Pancreas (tissue), 10 donors: ENCODE data around the gene LBX1. TPM values are rescaled to one million over a fixed set of nuclear protein-coding genes. Genes with fewer than 3 reads are reported as not detected.

ENCODE experiments used
- ATAC-seq, 4 donors: fragments of 200-7000 bp; cut with Tn5 transposase; one replicate each; pipeline versions ENCODE4 v1.8.0 to v1.9.1; 2020; ENCODE audit warnings: mild to moderate bottlenecking in 4 of 4, moderate library complexity in 4 of 4
- DNase-seq, 6 donors: peaks; one replicate each; pipeline ENCODE4 v3.0.0-alpha.2; 2020
- FAIRE-seq: peaks from 2 replicates; lab custom pipeline; 2012; peaks lifted over from hg19 to GRCh38; lab: Jason Lieb, UNC
- H3K27ac ChIP-seq, 4 donors: fragments of 200-600 bp; sonication (generic); 1 replicate in 3 of 4; 2 replicates in 1 of 4; pipeline versions ENCODE4 v1.5.0 to v1.8.0; 2020
- H3K27me3 ChIP-seq, 4 donors: fragments of 200-600 bp; one replicate each; pipeline ENCODE4 v1.8.0; 2021
- H3K36me3 ChIP-seq, 3 donors: fragments of 200-600 bp; sonication (generic) in 1 of 3; one replicate each; pipeline versions ENCODE4 v1.5.0 to v1.8.0; 2020 to 2021
- H3K4me1 ChIP-seq, 3 donors: fragments of 200-600 bp; one replicate each; pipeline ENCODE4 v1.8.0; 2021
- H3K4me3 ChIP-seq, 4 donors: fragments of 200-600 bp; sonication (generic) in 2 of 4; one replicate each; pipeline versions ENCODE4 v1.5.0 to v1.8.0; 2020 to 2021
- H3K9me3 ChIP-seq, 4 donors: fragments of 200-600 bp; one replicate each; pipeline ENCODE4 v1.8.0; 2021
- WGBS, 2 donors: extraction: QIAGEN DNeasy Blood & Tissue Kit; methylation state at CpG; one replicate each; pipeline ENCODE4 v1.1.7; 2013; 5-methylcytosine and 5-hydroxymethylcytosine counted together
- intact Hi-C, 3 donors: fragments of 100-400 bp; cut with DNase I; formaldehyde crosslinking; loops; one replicate each; pipeline versions ENCODE4 v1.11.1 to v1.14.2; 2022
- polyA plus RNA-seq, 2 donors: library from polyadenylated mRNA; stranded (reverse); fragments of 200-250 nt; gene quantifications; one replicate each; pipeline ENCODE4 v1.2.3, GENCODE V29; 2013
- total RNA-seq, 6 donors: library from RNA; stranded (reverse); fragmentation: NEBNext Ultra II Directional in 4 of 6; extraction: Animal tissue kit (Norgen Biotek cat#: 25700) in 4 of 6; gene quantifications; one replicate each; pipeline versions ENCODE4 v1.2.1 to v1.2.4, GENCODE V29; 2021 to 2023
- TF ChIP-seq, protein P1 (sequence below), 4 donors: fragments of 200-600 bp; sonication (generic) in 3 of 4; IDR thresholded peaks; one replicate each; pipeline versions ENCODE4 v1.5.0 to v1.8.0; 2021; ENCODE audit warnings: antibody characterized with exemption in 4 of 4
- donor health status: healthy with polysubstance abuse.
- donor health status: DM: no; HTN: no; CAD: no; lungs with moderate emphysema.
- donor health status: DM: no; HTN: no; CAD: no.
- donor health status: control.
- donor health status: control.
- donor health status: Bipolar disorder and iron deficiency.
- donor health status: DM: yes; HTN: yes; CAD: no.
- donor health status: DM: no; HTN: no; CAD: no.
- donor health status: DM: no; HTN: no; CAD: no.
- donor health status: DM: yes; HTN: yes; CAD: no.

Gene LBX1
- total and polyA plus RNA-seq, 8 donors, result not detected

DNA sequence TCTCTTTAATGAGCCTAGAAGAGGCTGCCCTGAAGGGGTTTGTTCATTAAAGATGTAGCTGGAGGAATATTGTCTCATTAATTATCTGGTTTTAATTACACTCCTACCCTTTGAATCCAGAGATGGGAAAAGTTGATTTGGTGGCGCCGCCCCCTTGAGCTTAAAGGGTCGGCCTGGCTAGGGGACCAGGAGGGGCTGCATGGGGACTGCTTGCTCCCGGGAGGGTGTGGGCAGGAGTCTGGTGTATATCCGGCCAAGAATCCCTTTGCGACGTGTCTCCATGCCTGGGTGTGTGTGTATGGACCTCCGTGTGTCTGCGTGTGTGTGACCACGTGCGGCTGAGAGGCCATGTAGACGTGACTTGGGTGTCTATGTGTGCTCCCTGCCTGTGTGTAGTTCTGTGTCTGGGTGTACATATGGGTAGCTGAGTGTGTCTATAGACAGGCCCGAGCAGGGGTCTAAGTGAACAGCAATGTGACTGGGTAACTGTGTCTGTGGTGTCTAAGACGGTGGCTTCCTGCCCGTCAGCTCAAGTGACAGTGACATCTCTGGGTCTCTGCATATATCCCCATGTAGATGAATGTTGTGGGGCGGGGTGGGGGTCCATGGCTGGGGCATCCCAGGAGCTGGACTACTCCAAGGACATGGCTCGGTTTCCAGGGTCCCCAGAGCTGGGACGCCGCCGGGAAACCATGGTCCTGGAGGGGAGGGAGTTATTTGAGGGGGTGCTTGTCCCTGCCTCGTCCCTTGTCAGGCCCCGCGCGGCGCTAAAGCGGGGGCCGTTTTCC lies 10.7 kb downstream of the LBX1 start:
- Histone ChIP-seq H3K4me1 (peaks cover 0 to 15% (median 0%) of the 10 kb centered on the region in 3 donors), H3K27ac (no peak overlapping the region), H3K36me3 (no peaks in the 10 kb centered on the region), H3K4me3 (no peak overlapping the region), H3K9me3 (no peaks in the 10 kb centered on the region), H3K27me3 (peaks cover 2 to 65% (median 16%) of the 10 kb centered on the region in 4 donors)
- FAIRE-seq (no peak), ATAC-seq (no peak), DNase-seq (peak in 1 of 6 donors; percentile 34)
- intact Hi-C loops, result loop anchor here in 1 of 3 donors (10.0 kb wide), 2 partner anchors 356 to 566 kb away; partner anchors contain the start of gene NPM3
- WGBS, 2 donors, result 8 to 9% methylated on average over 27 of the region's 27 CpGs
- TF ChIP-seq, protein P1, sequence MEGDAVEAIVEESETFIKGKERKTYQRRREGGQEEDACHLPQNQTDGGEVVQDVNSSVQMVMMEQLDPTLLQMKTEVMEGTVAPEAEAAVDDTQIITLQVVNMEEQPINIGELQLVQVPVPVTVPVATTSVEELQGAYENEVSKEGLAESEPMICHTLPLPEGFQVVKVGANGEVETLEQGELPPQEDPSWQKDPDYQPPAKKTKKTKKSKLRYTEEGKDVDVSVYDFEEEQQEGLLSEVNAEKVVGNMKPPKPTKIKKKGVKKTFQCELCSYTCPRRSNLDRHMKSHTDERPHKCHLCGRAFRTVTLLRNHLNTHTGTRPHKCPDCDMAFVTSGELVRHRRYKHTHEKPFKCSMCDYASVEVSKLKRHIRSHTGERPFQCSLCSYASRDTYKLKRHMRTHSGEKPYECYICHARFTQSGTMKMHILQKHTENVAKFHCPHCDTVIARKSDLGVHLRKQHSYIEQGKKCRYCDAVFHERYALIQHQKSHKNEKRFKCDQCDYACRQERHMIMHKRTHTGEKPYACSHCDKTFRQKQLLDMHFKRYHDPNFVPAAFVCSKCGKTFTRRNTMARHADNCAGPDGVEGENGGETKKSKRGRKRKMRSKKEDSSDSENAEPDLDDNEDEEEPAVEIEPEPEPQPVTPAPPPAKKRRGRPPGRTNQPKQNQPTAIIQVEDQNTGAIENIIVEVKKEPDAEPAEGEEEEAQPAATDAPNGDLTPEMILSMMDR (IDR thresholded peaks at IDR 0.05), result no peak

- Histone ChIP-seq H3K27ac (no peak overlapping the region), H3K4me3 (peak overlapping the region in 1 of 4 donors; percentile 18), H3K4me1 (peaks cover 0 to 15% (median 0%) of the 10 kb centered on the region in 3 donors), H3K36me3 (no peaks in the 10 kb centered on the region), H3K27me3 (peaks cover 2 to 61% (median 14%) of the 10 kb centered on the region in 4 donors), H3K9me3 (no peaks in the 10 kb centered on the region)
- no peak for FAIRE-seq
- ATAC-seq, result peak in 3 of 4 donors; percentile 50 to 70 (median 52)
- TF ChIP-seq, protein P1 (IDR thresholded peaks at IDR 0.05), result no peak
- peak in 4 of 6 donors; percentile 22 to 80 (median 63) for DNase-seq
- intact Hi-C loops, result loop anchor here in 1 of 3 donors (10.0 kb wide), 2 partner anchors 357 to 567 kb away; partner anchors contain the start of gene NPM3
- 3 to 4% methylated on average over 68 of the region's 68 CpGs for WGBS, 2 donors
These were observed 11.6 kb downstream of the LBX1 start for GRCh38 chr10:101217450-101218281.

DNA sequence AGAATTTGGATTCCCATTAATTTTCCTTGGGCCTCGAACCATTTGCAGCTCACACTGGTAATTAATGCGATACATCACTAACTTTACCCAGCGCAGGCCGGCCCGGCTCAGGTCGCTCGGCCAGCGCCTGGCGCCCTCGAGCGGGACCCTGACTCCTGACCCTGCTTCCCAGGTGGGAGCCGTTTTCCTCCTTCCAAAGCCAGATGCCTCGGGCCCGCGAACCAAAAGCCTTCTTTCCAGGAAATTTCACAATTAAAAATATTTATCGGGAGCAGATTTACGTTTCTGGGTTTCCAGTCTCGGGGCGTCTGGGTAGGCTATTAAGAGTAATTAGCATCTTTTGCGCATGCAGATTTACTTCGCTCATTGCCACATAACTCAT lies 12.2 kb downstream of the LBX1 start:
- no peak for FAIRE-seq
- H3K27me3 ChIP-seq, result peaks cover 2 to 61% (median 14%) of the 10 kb centered on the region in 4 donors
- no peak overlapping the region for H3K27ac ChIP-seq
- intact Hi-C loops, result loop anchor here in 1 of 3 donors (10.0 kb wide), 2 partner anchors 358 to 568 kb away; partner anchors contain the start of gene NPM3
- ATAC-seq, result no peak
- H3K9me3 ChIP-seq, result no peaks in the 10 kb centered on the region
- WGBS, 2 donors, result 4 to 6% methylated on average over 21 of the region's 21 CpGs
- peaks cover 0 to 15% (median 0%) of the 10 kb centered on the region in 3 donors for H3K4me1 ChIP-seq
- no peaks in the 10 kb centered on the region for H3K36me3 ChIP-seq
- peak overlapping the region in 1 of 4 donors; percentile 18 for H3K4me3 ChIP-seq
- TF ChIP-seq, protein P1 (IDR thresholded peaks at IDR 0.05), result no peak
- DNase-seq, result no peak

DNA sequence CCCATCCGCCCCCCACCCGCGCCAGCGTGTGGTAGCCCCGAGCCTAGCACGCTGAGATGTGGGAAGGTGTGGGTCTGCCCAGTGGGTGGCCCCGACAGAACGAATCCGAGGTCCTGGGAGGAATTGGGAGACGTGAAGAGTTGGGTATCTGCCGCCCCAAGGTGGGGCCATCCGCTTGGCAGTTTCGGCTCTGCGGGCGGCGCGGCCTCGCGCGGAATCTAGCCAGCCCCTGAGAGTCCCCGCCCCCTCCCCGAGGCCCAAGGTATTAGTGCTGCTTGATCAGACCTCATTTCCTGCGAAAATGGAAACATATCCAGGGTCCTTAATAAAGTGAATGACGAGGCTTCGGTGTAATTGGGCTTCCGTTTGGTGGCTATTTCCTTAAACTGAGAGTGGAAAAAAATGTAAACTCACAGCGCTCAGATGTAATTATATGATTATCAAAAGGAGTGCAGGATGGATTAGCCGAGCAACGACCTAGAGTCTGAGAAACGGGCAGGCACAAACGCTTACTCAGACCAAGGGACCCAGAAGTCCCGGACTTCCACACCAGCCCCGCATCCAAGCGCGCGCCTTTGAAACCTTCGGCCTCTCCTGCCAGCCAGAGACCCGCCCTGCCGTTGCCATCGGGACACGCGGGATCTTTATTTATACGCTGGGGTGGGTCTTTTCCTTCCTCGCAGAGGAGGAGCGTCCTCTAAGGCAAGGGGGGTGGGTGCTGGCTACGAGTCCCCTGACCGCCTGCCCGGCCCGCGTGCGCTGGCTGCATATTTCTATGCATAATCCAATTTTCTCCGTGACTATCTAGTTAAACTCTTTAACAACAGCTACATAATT lies 12.8 kb downstream of the LBX1 start:
- ATAC-seq, result no peak
- peaks cover 2 to 67% (median 14%) of the 10 kb centered on the region in 4 donors for H3K27me3 ChIP-seq
- 6 to 8% methylated on average over 52 of the region's 52 CpGs for WGBS, 2 donors
- intact Hi-C loops, result loop anchor here in 1 of 3 donors (10.0 kb wide), 2 partner anchors 358 to 568 kb away; partner anchors contain the start of gene NPM3
- TF ChIP-seq, protein P1 (IDR thresholded peaks at IDR 0.05), result no peak
- no peak for DNase-seq
- H3K36me3 ChIP-seq, result no peaks in the 10 kb centered on the region
- H3K4me1 ChIP-seq, result peaks cover 0 to 15% (median 0%) of the 10 kb centered on the region in 3 donors
- no peaks in the 10 kb centered on the region for H3K9me3 ChIP-seq
- H3K27ac ChIP-seq, result no peak overlapping the region
- no peak for FAIRE-seq
- peak overlapping the region in 1 of 4 donors; percentile 7 for H3K4me3 ChIP-seq
